PC-9 (cell line): ENCODE measurements around the gene PIK3C2G. TPM values are rescaled to one million over a fixed set of nuclear protein-coding genes. Genes with fewer than 3 reads are reported as not detected.

Experiments
- BruUV-seq: library from RNA; stranded (reverse); fragments of 400-500 nt; replicated peaks from 2 replicates; lab custom pipeline; 2021; lab: Mats Ljungman, UMichigan
- CTCF ChIA-PET: fragments of 300-600 bp; sonication (Branson Sonifier 250); formaldehyde crosslinking; loops from one replicate; lab custom pipeline; 2022; ENCODE audit warnings: antibody characterized with exemption; lab: Charles Lee
- POLR2A ChIA-PET: fragments of 300-600 bp; sonication (Branson Sonifier 250); formaldehyde crosslinking; loops from one replicate; lab custom pipeline; 2022; ENCODE audit warnings: antibody characterized with exemption; ENCODE audit not compliant: unreplicated experiment; lab: Charles Lee
- DNase-seq, 2 experiments: peaks; one replicate each; pipeline versions ENCODE4 v3.0.0 to v3.0.0-alpha.2; 2015 to 2022; ENCODE audit warnings: mixed read lengths in 1 of 2
- H2AFZ ChIP-seq: fragments of 200-600 bp; sonication (generic); 2 replicates; pipeline ENCODE4 v1.8.1; 2017; ENCODE audit warnings: antibody characterized with exemption
- H3F3A ChIP-seq: fragments of 200-600 bp; sonication (generic); 2 replicates; pipeline ENCODE4 v1.8.1; 2017; ENCODE audit warnings: antibody characterized with exemption, mild to moderate bottlenecking, low read depth; ENCODE audit not compliant: insufficient read depth
- H3K27ac ChIP-seq: fragments of 200-600 bp; sonication (generic); 2 replicates; pipeline ENCODE4 v1.6.1; 2016; ENCODE audit warnings: mixed run types
- H3K27me3 ChIP-seq: fragments of 200-600 bp; sonication (generic); 2 replicates; pipeline ENCODE4 v1.6.1; 2016; ENCODE audit warnings: low read depth, mixed run types; ENCODE audit not compliant: insufficient read depth
- H3K36me3 ChIP-seq: fragments of 200-600 bp; sonication (generic); 2 replicates; pipeline ENCODE4 v1.6.1; 2016; ENCODE audit warnings: low read depth, mixed run types
- H3K4me1 ChIP-seq: fragments of 200-600 bp; sonication (generic); replicated peaks from 2 replicates; pipeline ENCODE4 v1.6.1; 2016; ENCODE audit warnings: mixed run types; ENCODE audit not compliant: insufficient read depth
- H3K4me2 ChIP-seq: fragments of 200-600 bp; sonication (generic); 2 replicates; pipeline ENCODE4 v1.6.1; 2017; ENCODE audit warnings: mixed run types
- H3K4me3 ChIP-seq: fragments of 200-600 bp; sonication (generic); 2 replicates; pipeline ENCODE4 v1.6.1; 2016; ENCODE audit warnings: mixed run types
- H3K79me2 ChIP-seq: fragments of 200-600 bp; sonication (generic); 2 replicates; pipeline ENCODE4 v1.6.1; 2017; ENCODE audit warnings: low read depth, mixed run types
- H3K9me2 ChIP-seq: fragments of 200-600 bp; sonication (generic); 2 replicates; pipeline ENCODE4 v1.8.1; 2017; ENCODE audit warnings: mild to moderate bottlenecking; ENCODE audit not compliant: insufficient read depth
- H3K9me3 ChIP-seq: fragments of 200-600 bp; sonication (generic); 2 replicates; pipeline ENCODE4 v1.8.1; 2016; ENCODE audit warnings: low read depth; ENCODE audit not compliant: insufficient read depth
- H4K20me1 ChIP-seq: fragments of 200-600 bp; sonication (generic); 2 replicates; pipeline ENCODE4 v1.8.1; 2017; ENCODE audit not compliant: insufficient read depth
- CTCF ChIP-seq: fragments of 200-600 bp; sonication (generic); conservative IDR thresholded peaks from 2 replicates; pipeline ENCODE4 v1.6.1; 2017; ENCODE audit warnings: mixed run types, antibody characterized with exemption, mild to moderate bottlenecking, moderate library complexity
- EZH2 ChIP-seq: fragments of 200-600 bp; sonication (generic); IDR thresholded peaks from 2 replicates; pipeline ENCODE4 v1.8.0; 2017; ENCODE audit warnings: antibody characterized with exemption, low read depth
- intact Hi-C: fragments of 100-400 bp; cut with micrococcal nuclease; formaldehyde crosslinking; loops from one replicate; pipeline ENCODE4 v1.10.0; 2022; ENCODE audit not compliant: unreplicated experiment
- total RNA-seq: library from RNA; stranded (reverse); gene quantifications from 2 replicates; pipeline ENCODE4 v1.2.3, GENCODE V29; 2021

PIK3C2G gene
- total RNA-seq, 1 experiment from 2014 or later: 1.4 TPM

- Histone ChIP-seq H3K9me3 (no peaks in the 10 kb centered on the region), H3K4me1 (no peaks in the 10 kb centered on the region), H3K4me3 (no peak overlapping the region), H3K9me2 (no peaks in the 10 kb centered on the region), H3F3A (no peaks in the 10 kb centered on the region), H3K27ac (no peak overlapping the region), H3K36me3 (no peaks in the 10 kb centered on the region), H3K27me3 (no peaks in the 10 kb centered on the region), H4K20me1 (no peaks in the 10 kb centered on the region), H3K4me2 (no peak overlapping the region), H3K79me2 (no peaks in the 10 kb centered on the region), H2AFZ (no peak overlapping the region)
- no peak for TF ChIP-seq CTCF
- ChIA-PET POLR2A (no interaction called here), CTCF (interaction anchor here (0.9 kb wide), 1 partner anchor 86 kb away, joined by 4 read pairs; no protein-coding TSS in a partner anchor)
- no peak for DNase-seq
- intact Hi-C loops: no loop called here
- BruUV-seq: no TSS peak
These were observed 21.8 kb upstream of the PIK3C2G start for GRCh38 chr12:18239526-18239925.

GRCh38 chr12:18242380-18243089 lies 18.8 kb upstream of the PIK3C2G start:
- no TSS peak for BruUV-seq
- no peaks in the 10 kb centered on the region for H3F3A ChIP-seq
- H4K20me1 ChIP-seq: no peaks in the 10 kb centered on the region
- no peaks in the 10 kb centered on the region for H3K27me3 ChIP-seq
- H3K27ac ChIP-seq: no peak overlapping the region
- H3K4me2 ChIP-seq: no peak overlapping the region
- ChIA-PET POLR2A (no interaction called here), CTCF (no interaction called here)
- H3K9me2 ChIP-seq: no peaks in the 10 kb centered on the region
- H3K9me3 ChIP-seq: no peaks in the 10 kb centered on the region
- no peak for TF ChIP-seq EZH2
- no peak for TF ChIP-seq CTCF
- H3K36me3 ChIP-seq: no peaks in the 10 kb centered on the region
- H2AFZ ChIP-seq: no peak overlapping the region
- DNase-seq: no peak
- H3K4me1 ChIP-seq: no peaks in the 10 kb centered on the region
- no peak overlapping the region for H3K4me3 ChIP-seq
- no peaks in the 10 kb centered on the region for H3K79me2 ChIP-seq
- intact Hi-C loops: no loop called here

- Histone ChIP-seq H3F3A (no peaks in the 10 kb centered on the region), H3K9me3 (no peaks in the 10 kb centered on the region), H3K36me3 (no peaks in the 10 kb centered on the region), H3K9me2 (no peaks in the 10 kb centered on the region), H3K4me1 (no peaks in the 10 kb centered on the region), H4K20me1 (no peaks in the 10 kb centered on the region), H3K27me3 (no peaks in the 10 kb centered on the region), H3K79me2 (no peaks in the 10 kb centered on the region), H3K4me2 (no peak overlapping the region), H3K27ac (no peak overlapping the region), H3K4me3 (no peak overlapping the region), H2AFZ (no peak overlapping the region)
- intact Hi-C loops: no loop called here
- TF ChIP-seq EZH2: no peak
- no peak for TF ChIP-seq CTCF
- no TSS peak for BruUV-seq
- ChIA-PET POLR2A (no interaction called here), CTCF (no interaction called here)
- DNase-seq: no peak
These were observed 18.1 kb upstream of the PIK3C2G start for GRCh38 chr12:18243238-18243637.
